Activated gamma-delta T cell treated with Interleukin-2 at 50 U/mL for 16 hours (primary cell): ENCODE measurements around the gene MTMR11.
A peak's percentile ranks its signal among the peaks of the same experiment; 100 is the strongest.
"Not testable (repeated sequence)": the region's sequence is repeated elsewhere in the genome, so short reads cannot be mapped to it uniquely, and the experiment has no call there.

Experiments
- DNase-seq: peaks from one replicate; pipeline ENCODE4 v3.0.0-alpha.2; 2020

Gene MTMR11

GRCh38 chr1:149888247-149888998, 48.3 kb downstream of the MTMR11 start:
- peak; percentile 63 for DNase-seq

GRCh38 chr1:149887456-149888246, 49.0 kb downstream of the MTMR11 start:
- DNase-seq, result peak; percentile 71

GRCh38 chr1:149887196-149887455, 49.6 kb downstream of the MTMR11 start:
- not testable (repeated sequence) for DNase-seq

GRCh38 chr1:149886396-149887195, 50.1 kb downstream of the MTMR11 start:
- peak; percentile 83 for DNase-seq

- not testable (repeated sequence) for DNase-seq
Measured at GRCh38 chr1:149886121-149886395, 50.6 kb downstream of the MTMR11 start.

GRCh38 chr1:149885339-149886120, 51.1 kb downstream of the MTMR11 start:
- peak; percentile 46 for DNase-seq

GRCh38 chr1:149884433-149885338, 52.0 kb downstream of the MTMR11 start:
- no peak for DNase-seq

- no peak for DNase-seq
Measured at GRCh38 chr1:149883598-149884247, 53.0 kb downstream of the MTMR11 start.

- no peak for DNase-seq
Measured at GRCh38 chr1:149881876-149882275, 54.8 kb downstream of the MTMR11 start.

GRCh38 chr1:149879556-149879955, 57.1 kb downstream of the MTMR11 start:
- DNase-seq, result no peak
